Kidney glomerular epithelial cell (primary cell): ENCODE data around the gene AGER.

Experiments used
- DNase-seq: peaks from one replicate; lab custom pipeline; 2025; lab: John Stamatoyannopoulos, UW

The AGER gene

DNA sequence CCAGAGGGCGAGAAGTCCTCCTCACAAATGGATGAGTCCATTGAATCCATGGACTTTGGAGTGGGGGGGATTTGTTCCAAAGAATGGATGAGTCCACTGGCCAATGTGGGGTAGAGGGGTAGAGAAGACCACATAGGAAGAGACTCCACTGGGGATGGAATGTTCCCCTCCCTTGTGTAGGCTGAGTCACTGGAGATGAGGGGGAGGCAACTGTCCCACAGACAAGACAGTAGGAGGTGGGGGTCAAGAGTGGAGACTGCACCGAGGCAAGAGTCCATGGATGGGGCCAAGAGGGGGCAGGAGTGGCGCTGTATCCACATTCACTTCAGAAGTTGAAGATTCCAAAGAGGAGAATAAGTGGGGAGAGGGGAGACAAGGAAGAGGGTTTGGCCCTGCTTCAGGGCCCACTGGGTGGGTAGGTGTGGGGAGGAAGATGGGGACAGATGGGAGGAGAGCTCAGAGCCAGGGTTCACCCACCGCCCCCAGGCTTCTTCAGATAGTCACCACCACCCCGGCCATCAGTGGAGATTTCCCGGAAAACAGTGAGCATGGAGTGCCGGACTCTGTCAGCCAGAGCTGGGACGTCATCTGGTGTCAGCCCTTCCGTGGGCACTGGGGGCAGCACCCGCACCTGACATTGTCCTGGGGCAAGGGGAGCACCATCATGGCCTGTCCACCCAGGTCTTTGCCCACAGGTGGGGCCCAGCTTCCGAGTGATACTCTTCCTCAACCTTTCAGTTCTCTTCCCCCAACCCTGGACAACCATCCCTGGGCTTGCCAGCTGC, 15.1 kb downstream of the AGER start:
- DNase-seq: no peak

DNA sequence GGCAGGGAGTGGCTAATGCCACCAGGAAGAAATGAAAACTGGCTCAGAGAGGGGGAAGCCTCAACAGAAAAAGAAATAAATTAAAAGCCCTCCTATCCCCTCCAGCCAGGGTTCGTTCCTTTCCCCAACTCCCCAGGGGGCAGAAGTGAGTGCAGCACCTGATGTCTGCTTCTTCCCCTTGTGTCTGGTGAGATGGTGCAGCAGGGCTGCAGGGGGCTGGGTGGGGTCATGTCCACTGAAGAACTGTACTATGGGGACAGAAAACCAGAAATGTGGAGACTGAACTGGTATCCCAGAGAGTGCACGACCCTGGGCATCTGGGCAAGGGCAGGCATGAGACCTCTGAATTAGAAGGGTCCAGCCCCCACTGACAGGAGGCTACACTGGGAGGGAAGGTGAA, 15.7 kb downstream of the AGER start:
- DNase-seq: no peak

DNA sequence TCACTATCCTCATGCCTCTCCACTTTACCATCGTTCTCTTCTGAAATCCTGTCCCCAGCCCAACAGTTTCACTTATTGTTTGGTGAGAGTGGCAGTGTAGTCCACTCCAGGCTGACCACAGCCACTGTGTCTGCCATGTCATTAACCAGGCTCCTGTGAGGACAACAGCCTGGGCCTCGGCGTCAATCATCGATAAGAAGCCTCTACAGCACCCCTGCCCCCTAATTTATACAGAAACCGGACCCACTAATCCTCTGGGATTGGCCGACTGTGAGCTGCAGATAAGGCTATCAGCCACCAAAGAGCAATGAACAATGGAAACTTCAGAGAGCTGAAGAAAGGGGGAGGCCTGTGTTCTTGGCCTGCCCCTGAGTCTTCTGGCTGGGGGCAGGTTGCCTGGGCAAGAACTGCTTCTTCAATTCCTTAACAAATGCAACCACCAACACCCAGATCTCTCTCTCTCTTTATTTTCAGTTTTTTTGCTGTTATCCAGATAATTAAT, 16.2 kb downstream of the AGER start:
- no peak for DNase-seq

DNA sequence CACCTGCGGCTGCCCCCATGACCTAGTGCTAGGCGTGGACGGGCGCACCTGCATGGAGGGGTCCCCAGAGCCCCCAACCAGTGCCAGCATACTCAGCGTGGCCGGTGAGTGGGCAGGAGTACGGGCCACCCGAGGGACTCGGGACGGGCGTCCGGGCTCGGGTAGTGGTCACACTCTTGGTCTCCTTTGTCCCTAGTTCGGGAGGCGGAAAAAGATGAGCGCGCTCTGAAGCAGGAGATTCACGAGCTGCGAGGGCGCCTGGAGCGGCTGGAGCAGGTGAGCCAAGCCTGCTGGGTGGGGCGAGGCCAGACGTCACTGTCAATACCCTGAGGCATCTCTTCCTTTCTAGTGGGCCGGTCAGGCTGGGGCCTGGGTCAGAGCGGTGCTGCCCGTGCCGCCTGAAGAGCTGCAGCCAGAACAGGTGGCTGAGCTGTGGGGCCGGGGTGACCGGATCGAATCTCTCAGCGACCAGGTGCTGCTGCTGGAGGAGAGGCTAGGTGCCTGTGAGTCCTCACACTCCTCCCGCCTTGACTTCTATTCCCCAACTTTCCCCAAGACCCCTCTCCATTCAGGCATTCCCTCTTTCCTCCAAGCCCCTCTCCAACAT, 16.8 kb downstream of the AGER start:
- DNase-seq: no peak

DNA sequence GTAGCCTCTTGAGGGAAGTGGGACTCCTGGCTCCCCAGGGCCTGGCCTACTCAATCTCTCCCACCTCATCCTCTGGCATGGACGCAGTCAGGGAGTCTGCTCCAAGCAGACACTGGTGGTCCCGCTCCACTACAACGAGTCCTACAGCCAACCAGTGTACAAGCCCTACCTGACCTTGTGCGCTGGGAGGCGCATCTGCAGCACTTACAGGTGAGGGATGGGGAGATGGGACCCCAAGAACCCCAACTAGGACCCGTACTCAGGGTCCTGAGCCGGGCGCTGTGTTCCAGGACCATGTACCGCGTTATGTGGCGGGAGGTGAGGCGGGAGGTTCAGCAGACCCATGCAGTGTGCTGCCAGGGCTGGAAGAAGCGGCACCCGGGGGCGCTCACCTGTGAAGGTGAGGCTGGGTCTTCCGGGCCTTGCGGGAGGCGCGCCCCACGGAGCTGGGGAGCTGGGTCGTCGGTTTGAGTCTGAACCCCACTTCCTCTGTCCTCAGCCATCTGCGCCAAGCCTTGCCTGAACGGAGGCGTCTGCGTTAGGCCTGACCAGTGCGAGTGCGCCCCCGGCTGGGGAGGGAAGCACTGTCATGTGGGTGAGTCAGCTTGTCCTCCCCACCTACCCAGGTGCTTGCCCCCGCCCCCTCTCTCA, 17.5 kb downstream of the AGER start:
- DNase-seq: no peak

DNA sequence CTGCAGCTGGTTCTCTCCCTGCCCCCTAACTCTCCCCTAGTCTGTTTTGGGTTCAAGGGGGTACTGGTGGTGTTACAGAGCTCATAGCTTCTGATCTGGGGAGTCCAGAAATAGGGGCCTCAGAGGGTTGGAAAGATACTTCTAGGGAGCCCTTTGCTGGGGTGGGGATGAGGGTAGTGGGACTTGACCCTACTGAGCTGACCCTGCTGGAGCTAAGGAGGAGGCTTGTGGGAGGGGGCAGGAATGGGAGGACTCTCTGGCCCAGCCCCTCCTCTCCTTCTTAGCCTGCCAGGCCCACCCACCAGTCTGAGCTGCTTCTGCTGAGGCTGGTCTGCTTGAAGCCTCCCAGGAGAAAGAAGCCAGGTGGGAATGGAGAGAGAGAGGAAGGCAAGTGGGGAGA, 19.8 kb downstream of the AGER start, which contains the start of gene EGFL8:
Gene EGFL8, plus strand, starts transcription at position 301 of the 400 bp plus-strand sequence. CDS start 1,571 bp downstream, outside the sequence.
- no peak for DNase-seq

DNA sequence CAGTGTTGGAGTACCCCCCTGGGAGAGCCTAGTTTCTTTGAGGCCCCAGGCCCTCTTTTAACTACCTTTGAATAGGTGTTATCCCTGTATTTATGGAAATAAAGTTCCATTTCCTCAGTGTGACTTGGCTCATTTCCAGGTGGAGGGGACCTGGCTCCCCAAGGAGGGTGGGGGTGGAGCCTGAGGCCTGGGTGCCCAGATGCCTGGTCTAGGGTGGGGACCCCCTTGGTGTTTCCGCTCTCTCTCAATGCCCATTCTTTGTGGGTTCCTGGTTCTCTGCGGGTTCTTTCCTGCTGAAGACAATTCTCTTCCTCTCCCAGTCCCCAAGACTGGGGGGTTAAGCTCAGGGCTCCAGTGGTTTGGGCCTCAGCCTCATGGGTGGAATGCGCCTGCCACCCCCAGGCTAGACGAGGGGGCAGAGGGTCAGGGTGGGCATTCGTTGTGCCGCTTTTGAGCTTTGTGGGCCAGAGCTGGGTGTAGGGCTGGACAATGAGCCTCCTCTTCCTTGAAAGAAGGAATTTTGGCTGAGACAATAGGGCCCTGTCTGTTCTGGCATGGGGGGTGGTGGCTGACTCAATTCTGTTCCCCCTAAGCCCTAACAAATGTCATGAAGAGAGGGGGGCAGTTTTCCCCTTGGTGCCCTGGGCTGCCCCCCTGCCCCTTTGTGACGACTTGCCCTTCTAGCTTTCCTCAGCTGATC, 20.3 kb downstream of the AGER start:
- DNase-seq: no peak

DNA sequence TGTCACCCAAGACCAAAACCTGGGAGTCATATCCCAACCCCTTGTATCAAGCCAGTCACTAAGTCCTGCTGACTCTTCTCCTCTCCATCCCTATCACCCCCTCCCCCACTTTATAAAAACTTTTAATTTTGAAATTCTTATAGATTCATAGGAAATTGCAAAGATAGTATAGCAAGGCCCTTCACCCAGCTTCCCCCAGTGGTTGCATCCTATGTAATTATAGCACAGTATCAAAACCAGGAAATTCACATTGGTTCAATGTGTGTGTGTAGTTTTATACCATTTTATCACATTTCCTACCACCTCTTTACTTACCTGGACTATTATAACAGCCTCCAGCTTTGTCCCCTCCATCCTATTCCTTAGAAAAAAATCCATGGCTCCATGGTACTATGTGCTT, 26.0 kb downstream of the AGER start:
- DNase-seq: no peak

DNA sequence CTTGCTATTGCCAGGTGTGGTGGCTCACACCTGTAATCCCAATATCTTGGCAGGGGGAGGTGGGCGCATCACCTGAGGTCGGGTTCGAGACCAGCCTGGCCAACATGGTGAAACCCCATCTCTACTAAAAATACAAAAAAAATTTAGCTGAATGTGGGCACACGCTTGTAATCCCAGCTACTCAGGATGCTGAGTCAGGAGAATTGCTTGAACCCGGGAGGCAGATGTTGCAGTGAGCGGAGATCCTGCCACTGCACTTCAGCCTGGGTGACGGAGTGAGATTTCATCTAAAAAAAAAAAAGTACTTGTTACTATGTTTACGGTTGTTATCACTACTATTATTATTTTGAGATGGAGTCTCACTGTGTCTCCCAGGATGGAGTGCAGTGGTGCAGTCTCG, 27.2 kb downstream of the AGER start:
- DNase-seq: no peak

DNA sequence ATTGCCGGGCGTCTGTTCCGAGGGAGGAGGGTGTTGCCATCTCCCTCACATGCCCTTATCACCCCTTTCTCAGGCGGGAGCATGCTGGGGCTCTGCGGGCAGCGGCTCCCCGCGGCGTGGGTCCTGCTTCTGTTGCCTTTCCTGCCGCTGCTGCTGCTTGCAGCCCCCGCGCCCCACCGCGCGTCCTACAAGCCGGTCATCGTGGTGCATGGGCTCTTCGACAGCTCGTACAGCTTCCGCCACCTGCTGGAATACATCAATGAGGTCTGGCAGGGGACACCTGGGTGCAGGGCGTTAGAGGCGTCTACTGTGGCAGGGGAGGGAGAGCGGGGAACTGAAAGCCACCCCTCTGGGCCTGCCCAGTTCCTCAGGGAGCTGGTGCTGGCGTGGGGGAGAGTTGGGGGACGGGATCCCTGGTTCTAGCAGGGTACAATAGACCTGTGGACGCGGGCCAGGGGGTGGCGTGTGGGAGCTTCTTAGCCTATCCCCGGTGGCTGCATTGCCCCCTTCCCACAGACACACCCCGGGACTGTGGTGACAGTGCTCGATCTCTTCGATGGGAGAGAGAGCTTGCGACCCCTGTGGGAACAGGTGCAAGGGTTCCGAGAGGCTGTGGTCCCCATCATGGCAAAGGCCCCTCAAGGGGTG, 29.4 kb downstream of the AGER start:
- peak; percentile 40 for DNase-seq

DNA sequence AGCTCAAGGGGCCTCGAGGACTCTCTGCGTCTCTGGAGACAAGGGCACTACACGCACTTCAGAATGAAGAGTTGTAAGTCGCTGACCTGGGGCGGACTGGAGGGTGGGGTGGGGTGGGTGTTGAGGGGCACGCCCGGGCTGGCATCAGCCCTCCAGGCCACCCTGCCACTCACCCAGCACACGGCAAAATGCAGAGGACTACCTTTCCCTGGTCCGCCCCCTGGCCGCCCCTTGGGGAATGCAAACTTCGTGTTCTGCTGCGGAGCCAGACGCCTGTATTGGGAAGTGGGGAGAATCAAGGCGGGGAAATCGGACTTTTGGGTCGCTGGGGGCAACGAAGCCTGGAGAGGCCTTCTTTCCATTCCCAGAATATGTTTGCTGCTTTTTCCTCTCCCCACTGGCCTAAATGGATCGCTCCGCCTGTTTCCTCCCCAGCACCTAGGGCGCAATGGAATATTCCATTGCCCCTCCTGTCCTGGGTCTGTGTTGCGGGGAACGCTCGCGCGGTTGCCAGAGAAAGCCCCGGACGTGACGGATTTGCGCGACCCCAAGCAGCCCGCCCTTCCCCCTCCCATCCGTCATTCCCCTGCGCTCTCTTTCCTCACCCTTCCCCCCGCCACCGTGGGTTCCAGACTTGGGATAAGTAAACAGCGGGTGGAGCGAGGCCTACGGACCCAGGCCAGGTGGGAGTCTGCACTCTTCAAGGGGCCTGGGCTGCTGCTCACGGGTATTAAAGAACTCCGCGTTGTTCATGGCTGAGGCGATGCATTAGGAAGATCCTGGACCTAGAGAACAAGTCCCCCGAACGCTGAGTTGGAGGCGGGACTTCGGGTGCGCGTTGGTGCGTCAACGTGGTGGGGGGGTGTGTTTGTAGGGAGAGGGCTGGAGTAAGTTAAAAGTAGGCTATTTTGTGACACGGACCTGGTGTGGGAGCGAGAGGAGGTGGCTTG, 30.2 kb downstream of the AGER start, which contains the start of gene PPT2:
Gene PPT2, plus strand, starts transcription at position 578 of the 950 bp plus-strand sequence. CDS start 454 bp downstream, outside the sequence.
- peak; percentile 71 for DNase-seq

DNA sequence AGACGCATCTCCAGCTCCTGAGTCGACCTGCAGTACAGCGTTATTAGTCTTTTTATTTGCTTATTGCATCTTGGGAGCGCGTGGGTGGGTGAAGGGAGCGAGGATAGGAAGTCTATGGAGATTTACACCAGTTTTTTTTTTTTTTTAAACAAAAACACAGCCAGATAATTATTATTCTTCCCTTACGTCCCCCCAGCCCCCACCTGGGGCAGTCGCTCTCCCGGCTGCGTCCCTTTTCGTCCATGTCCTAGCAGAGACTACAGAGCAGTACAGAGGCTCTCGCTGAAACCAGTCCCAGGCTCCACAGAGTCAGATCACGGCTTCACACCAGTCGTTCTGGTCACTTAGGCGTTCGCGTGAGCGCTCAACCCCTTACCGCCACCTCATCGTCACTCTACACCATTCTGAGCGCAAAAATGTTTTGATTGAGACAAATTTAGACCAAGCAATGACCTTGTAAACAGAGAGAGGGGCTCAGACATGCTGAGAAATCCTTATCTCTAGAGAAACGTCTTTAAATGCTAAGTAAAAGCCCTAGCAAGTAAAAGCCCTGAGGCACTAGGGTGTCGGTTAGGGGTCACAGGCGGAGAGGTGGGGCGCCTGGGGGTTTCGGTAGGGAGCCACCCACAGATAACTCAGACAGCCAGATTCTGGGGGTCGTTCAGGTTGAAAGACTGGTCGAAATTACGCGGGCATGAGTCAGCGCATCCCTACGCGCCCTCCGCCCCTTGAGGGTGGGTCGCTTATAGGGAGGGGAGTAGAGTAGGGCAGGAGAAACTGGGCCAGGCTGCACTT, 31.1 kb downstream of the AGER start:
- peak; percentile 58 for DNase-seq

DNA sequence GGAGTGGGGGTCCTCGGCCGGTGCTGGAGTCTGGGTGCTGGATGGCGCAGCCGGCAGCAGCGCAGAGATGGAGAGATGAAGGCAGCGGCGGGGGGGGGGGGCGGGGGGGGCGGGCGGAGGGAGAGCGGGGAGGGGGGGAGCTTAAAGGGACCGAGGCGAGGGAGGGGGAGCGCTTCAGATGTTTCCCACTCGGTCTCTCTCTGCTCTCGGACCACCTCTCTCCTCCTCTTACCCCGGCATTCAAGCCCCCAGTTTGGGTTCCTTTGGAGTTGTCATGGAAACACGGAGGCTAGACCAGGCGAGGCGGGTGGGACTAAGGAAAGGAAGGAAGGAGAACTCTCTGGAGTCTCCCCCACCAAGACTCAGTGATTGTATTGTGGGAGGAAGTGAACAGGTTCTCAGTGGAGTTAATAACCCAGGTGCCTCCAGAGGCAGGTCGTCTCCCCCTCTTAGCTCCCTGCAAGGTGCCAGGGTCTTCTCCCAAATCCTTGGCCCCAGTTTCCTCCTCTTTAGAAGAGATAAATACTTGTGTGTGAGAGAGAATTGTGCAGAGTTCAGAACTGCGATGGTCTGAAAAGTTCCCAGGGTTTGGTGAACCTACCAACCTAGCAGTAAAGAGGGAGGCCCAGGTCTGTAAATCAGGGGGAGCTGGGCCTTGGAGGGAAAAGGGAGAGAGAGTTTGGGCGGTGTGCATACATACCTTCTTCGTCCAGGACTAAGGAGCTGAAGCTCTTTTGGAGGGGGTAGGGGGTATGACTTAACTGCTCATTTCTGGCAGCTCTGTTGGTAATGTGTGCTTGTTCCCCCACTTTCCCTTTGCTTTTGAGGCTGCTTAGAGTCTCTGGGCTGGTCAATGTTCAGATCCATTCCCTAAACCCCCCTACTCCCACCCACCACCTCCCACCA, 31.9 kb downstream of the AGER start, which contains the start of gene PRRT1:
Gene PRRT1, minus strand, starts transcription at position 77 of the 906 bp plus-strand sequence. CDS start 112 bp downstream, outside the sequence.
- DNase-seq: no peak

DNA sequence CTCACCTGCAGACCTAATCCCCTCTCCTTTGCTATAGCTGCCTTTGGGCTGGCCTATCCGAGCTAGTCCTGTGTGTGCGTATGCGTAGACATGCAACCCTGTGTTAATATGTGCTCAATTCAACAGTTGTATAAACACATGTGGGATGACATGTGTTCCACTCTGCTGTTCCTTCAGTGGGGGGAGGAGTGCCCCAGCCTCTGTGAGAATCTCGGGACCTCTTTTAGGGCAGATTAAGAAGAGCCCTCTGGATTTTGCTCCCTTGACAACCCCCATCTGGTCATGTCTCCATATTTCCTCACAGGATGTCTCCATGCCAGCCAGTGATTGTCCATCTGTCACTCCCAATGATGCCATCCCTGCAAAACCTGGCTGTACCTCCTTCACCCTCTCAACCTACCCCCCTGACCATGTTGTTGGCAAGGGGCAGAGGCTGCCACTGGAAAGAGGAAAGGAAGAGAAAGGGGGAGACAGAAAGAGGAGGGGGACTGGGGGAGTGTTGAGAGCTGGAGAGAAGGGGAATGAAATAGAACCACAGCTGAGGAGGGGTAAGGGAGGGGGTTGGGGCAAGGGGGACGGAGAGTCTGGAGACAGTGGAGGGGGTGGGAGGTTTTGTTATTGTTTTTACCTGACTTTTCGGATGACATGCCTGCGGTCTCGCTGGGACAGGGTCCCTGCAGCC, 32.7 kb downstream of the AGER start:
- DNase-seq: no peak

DNA sequence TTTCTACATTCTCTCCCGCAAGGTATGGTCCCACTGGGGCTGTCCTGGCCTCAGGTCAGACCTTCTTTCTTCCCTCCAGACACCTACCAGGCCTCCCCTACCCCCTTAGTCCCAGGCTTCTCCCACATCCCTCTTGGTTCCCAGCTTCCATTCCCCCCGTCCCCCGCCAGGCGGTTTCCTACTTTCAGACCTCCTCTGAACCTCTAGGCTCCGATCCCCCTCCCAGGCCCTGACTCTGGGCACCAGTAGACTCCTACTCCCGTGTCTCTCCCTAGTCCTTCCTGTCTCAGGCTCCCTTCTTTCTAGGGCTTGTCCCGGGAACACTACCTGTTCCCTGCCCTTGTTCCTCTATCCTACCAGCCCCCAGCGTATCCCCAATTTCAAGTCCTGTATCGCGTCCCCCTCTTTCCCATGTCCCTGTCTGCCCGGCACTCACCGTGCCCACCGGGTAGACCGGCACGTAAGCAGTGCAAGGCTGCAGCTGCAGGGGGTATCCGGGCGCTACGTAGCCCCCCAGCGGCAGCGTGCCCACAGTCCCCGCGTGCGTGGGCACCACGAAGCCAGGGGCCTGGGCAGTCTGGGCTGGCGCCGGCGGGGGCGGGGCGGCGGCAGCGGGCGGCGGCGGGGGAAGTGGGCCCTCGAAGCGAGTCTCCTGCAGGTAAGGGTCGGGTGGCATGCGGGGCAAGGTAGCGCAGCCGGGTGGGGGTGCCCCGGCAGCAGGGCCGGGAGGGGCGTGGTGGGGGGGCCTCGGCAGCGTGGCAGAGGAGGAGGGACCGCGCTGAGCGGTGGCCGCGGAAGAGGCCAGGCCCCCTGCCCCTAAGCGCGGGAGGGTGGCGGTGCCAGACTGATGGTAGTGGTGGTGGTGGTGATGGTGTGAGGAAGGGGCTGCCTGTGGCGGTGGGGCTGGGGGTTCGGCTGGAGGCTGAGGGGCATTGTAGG, 33.9 kb downstream of the AGER start:
- no peak for DNase-seq

DNA sequence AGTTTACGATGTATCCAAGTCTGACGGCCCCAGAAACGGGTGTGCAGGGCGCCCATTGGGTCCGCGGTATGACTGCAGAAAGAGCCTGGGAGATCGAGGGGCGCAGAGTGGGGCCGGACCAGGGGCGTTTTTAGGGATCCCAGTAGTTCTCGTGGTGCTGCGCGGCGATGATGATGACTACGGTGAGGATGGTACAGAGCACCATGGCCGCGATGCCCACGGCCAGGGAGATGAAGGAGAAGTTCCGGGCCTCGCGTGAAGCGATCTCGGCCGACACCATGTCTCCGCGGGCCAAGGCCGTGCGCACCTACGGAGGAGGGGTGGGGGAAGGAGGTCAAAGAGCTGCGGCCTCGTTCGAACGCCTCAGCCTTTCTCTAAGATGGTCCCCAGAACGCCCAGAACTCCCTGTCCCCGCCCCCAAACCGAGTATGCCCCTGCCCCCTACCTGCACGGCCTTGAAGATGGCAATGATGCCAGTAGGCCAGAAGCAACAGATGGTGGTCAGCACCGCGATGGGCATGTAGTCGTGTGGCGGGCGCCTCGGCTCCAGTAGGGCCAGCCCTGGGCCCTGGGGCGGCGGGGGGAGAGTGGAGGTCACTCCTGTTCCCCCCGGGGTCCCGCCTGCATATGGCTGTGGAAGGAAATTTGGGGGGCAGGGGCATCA, 34.8 kb downstream of the AGER start:
- DNase-seq: no peak
